ENCODE results near the gene DDO.
"Not testable (repeated sequence)": the region's sequence is repeated elsewhere in the genome, so short reads cannot be mapped to it uniquely, and the experiment has no call there.

DNA sequence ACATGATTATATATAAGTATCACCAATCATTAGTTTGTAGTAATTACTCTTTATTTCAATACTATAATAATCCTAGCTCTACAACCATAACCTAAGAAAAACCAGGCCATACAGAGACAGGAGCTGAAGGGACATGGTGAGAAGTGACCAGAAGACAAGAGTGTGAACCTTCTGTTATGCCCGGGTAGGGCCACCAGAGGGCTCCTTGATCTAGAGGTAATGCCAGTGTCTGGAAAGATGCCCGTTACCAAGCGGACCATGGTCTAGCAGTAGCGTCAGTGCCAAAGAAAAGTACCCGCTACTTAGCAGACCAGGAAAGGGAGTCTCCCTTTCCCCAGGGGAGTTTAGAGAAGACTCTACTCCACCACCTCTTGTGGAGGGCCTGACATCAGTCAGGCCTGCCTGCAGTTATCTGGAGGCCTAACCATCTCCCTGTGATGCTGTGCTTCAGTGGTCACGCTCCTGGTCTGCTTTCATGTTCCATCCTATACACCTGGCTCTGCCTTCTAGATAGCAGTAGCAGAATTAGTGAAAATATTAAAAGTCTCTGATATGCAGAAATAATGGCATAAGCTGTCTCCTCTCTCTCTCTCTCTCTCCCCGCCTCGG is 42.3 kb upstream of the DDO start:
- TF ChIP-seq, protein P1, sequence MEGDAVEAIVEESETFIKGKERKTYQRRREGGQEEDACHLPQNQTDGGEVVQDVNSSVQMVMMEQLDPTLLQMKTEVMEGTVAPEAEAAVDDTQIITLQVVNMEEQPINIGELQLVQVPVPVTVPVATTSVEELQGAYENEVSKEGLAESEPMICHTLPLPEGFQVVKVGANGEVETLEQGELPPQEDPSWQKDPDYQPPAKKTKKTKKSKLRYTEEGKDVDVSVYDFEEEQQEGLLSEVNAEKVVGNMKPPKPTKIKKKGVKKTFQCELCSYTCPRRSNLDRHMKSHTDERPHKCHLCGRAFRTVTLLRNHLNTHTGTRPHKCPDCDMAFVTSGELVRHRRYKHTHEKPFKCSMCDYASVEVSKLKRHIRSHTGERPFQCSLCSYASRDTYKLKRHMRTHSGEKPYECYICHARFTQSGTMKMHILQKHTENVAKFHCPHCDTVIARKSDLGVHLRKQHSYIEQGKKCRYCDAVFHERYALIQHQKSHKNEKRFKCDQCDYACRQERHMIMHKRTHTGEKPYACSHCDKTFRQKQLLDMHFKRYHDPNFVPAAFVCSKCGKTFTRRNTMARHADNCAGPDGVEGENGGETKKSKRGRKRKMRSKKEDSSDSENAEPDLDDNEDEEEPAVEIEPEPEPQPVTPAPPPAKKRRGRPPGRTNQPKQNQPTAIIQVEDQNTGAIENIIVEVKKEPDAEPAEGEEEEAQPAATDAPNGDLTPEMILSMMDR (optimal IDR thresholded peaks at IDR 0.05 in 1 of 3, IDR thresholded peaks at IDR 0.05 in 1 of 3, conservative IDR thresholded peaks at IDR 0.05 in 1 of 3; ENCODE audit: extremely low read depth in 1 of 3, insufficient read depth in 2 of 3, low read length in 3 of 3), result peak; percentile 37 to 55 (median 47)
- TF ChIP-seq EZH2 (IDR thresholded peaks at IDR 0.05; ENCODE audit: low read length), result not testable (repeated sequence)
